Endothelial cell (in vitro differentiated cells): Measurements from ENCODE around the gene ADAMTSL5. TPM values are rescaled to one million over a fixed set of nuclear protein-coding genes. Genes with fewer than 3 reads are reported as not detected.

Experiments
- DNase-seq: peaks from one replicate; pipeline ENCODE4 v3.0.0; 2021; ENCODE audit warnings: low spot score
- H3K27ac Mint-ChIP-seq: one replicate; pipeline ENCODE4 v1.8.0; 2021; ENCODE audit warnings: mixed read lengths, inconsistent platforms; ENCODE audit not compliant: unreplicated experiment
- H3K27me3 Mint-ChIP-seq: one replicate; pipeline ENCODE4 v1.8.0; 2021; ENCODE audit warnings: mild to moderate bottlenecking, moderate library complexity, mixed read lengths, inconsistent platforms; ENCODE audit not compliant: unreplicated experiment
- H3K36me3 Mint-ChIP-seq: one replicate; pipeline ENCODE4 v1.8.0; 2021; ENCODE audit warnings: mild to moderate bottlenecking, low read depth, mixed read lengths, inconsistent platforms; ENCODE audit not compliant: unreplicated experiment
- H3K4me1 Mint-ChIP-seq: one replicate; pipeline ENCODE4 v1.8.0; 2021; ENCODE audit warnings: mild to moderate bottlenecking, mixed read lengths, inconsistent platforms; ENCODE audit not compliant: unreplicated experiment
- H3K4me3 Mint-ChIP-seq: one replicate; pipeline ENCODE4 v1.8.0; 2021; ENCODE audit warnings: mild to moderate bottlenecking, mixed read lengths, inconsistent platforms; ENCODE audit not compliant: unreplicated experiment
- H3K9me3 Mint-ChIP-seq: one replicate; pipeline ENCODE4 v1.8.0; 2021; ENCODE audit warnings: mixed read lengths, inconsistent platforms; ENCODE audit not compliant: unreplicated experiment
- CTCF ChIP-seq: fragments of 200-600 bp; sonication (generic); IDR thresholded peaks from one replicate; pipeline ENCODE4 v1.5.0; 2021; ENCODE audit warnings: antibody characterized with exemption; ENCODE audit not compliant: unreplicated experiment
- total RNA-seq: library from RNA; stranded (reverse); fragmentation: NEBNext Ultra II Directional; extraction: Animal tissue kit (Norgen Biotek cat#: 25700); gene quantifications from one replicate; pipeline ENCODE4 v1.2.1, GENCODE V29; 2021; ENCODE audit not compliant: unreplicated experiment

The ADAMTSL5 gene
- total RNA-seq, 1 donor from 2014 or later, result 0.18 TPM

DNA sequence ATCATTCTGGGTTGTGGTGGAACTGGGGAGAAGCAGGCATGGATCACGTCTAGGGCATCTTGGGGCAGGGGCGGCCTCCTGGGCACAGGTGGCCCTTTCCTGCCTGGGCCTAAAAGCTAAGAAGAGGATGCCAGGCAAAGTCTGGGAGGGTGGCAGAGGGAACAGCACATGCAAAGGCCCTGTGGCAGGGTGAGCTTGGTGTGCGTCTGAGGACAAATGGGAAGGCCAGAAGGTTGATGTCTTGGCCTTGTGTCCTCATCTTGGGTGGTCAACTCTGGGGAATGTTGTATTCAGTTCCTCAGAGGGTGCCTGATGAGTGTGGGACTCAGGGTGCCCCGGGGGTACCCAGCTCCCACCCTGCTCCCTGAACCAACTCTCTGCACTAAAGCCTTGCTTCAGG is 5.7 kb upstream of the ADAMTSL5 start:
- H3K27me3 Mint-ChIP-seq, result peaks cover 9% of the 10 kb centered on the region
- no peak overlapping the region for H3K27ac Mint-ChIP-seq
- H3K4me3 Mint-ChIP-seq, result no peak overlapping the region
- no peak for DNase-seq
- TF ChIP-seq CTCF, result no peak
- H3K4me1 Mint-ChIP-seq, result no peaks in the 10 kb centered on the region
- H3K9me3 Mint-ChIP-seq, result no peaks in the 10 kb centered on the region
- H3K36me3 Mint-ChIP-seq, result no peaks in the 10 kb centered on the region

DNA sequence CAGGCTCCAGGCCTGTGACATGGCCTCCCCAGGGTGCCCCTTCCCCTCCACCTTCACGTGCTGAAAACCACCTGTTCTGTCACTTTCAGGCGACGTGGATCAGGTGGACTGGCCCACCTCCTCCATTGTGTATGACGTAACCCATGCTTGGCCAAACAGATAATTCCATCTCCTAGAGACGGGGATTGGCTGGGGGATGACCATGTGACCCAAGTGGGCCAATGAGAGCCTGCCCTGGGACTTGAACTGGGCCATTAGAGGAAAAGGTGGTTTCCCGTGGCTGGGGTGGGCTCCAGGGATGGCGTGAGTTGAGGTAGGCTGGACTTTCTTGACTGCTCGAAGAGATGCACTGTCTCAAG is 3.6 kb upstream of the ADAMTSL5 start:
- Mint-ChIP-seq H3K9me3 (no peaks in the 10 kb centered on the region), H3K27ac (no peak overlapping the region), H3K4me1 (no peaks in the 10 kb centered on the region), H3K27me3 (peaks cover 3% of the 10 kb centered on the region), H3K4me3 (no peak overlapping the region), H3K36me3 (no peaks in the 10 kb centered on the region)
- no peak for DNase-seq
- TF ChIP-seq CTCF, result no peak

- H3K4me1 Mint-ChIP-seq, result no peaks in the 10 kb centered on the region
These were observed 2.3 kb upstream of the ADAMTSL5 start for GRCh38 chr19:1514986-1515721.

DNA sequence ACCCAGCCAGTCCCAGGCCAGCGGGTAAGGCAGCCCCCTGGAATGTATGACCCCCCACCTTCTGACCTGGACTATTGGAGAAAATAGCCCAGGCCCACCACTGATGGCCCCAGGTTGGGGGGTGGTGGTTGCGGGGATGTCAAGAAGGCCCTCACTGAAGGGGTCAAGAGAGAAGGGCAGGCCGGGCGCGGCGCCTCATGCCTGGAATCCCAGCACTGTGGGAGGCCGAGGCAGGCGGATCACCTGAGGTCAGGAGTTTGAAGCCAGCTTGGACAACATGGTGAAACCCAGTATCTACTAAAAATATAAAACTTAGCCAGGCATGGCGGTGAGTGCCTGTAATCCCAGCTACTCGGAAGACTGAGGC is 1.5 kb upstream of the ADAMTSL5 start:
- DNase-seq, result no peak
- no peak for TF ChIP-seq CTCF
- no peak overlapping the region for H3K4me3 Mint-ChIP-seq
- H3K4me1 Mint-ChIP-seq, result peaks cover 5% of the 10 kb centered on the region
- H3K9me3 Mint-ChIP-seq, result no peaks in the 10 kb centered on the region
- H3K36me3 Mint-ChIP-seq, result no peaks in the 10 kb centered on the region
- H3K27me3 Mint-ChIP-seq, result peaks cover 6% of the 10 kb centered on the region
- H3K27ac Mint-ChIP-seq, result no peak overlapping the region

More at GRCh38 chr19:1514986-1515721, 2.3 kb upstream of the ADAMTSL5 start:
- no peaks in the 10 kb centered on the region for H3K9me3 Mint-ChIP-seq
- no peak for TF ChIP-seq CTCF
- no peak overlapping the region for H3K27ac Mint-ChIP-seq
- H3K27me3 Mint-ChIP-seq, result peaks cover 6% of the 10 kb centered on the region
- H3K4me3 Mint-ChIP-seq, result no peak overlapping the region
- H3K36me3 Mint-ChIP-seq, result no peaks in the 10 kb centered on the region
- DNase-seq, result no peak

DNA sequence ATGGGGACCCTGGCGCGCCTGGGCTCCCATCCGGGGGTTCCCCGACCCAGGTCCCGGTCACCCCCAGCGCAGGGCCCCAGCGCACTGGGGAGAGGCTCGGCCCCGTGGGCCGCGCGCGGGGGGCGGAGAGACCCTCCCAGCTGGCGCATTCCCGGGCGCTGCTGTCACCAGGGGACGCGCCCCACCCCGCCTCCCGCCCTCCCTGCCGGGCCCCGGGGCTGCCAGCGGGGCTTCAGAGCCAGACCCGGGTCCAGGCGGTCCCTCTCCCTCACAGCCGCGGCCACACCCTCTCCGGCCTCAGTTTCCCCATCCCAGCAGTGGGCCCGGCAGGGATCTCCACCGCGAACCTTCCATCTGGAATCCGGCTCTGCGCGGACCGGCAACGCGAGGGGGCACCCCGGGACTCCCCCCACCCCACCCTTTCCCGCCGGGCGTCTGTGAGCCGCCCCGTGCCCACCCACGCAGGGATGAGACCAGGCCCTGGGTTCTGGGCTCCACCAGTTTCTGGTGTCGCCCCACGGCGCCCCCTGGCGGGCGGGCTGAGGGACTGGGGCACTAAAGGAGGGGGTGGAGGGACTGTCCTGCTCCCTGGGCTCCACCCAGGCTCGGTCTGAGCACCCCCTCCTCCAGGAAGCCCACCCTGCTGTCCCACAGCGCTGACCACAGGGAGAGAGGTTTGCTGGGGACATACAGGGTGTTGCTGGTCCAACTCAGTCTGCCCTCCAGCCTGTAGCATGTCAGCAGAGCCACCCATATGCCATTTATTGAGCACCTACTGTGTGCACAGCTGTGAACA is 878 bp upstream of the ADAMTSL5 start:
- no peaks in the 10 kb centered on the region for H3K36me3 Mint-ChIP-seq
- H3K27ac Mint-ChIP-seq, result no peak overlapping the region
- TF ChIP-seq CTCF, result peak; percentile 64
- peak; percentile 52 for DNase-seq
- H3K4me3 Mint-ChIP-seq, result no peak overlapping the region
- H3K9me3 Mint-ChIP-seq, result no peaks in the 10 kb centered on the region
- H3K4me1 Mint-ChIP-seq, result peaks cover 5% of the 10 kb centered on the region
- H3K27me3 Mint-ChIP-seq, result peaks cover 6% of the 10 kb centered on the region
